ENCODE measurements around the gene CERS1.

- TF ChIP-seq, protein P1, sequence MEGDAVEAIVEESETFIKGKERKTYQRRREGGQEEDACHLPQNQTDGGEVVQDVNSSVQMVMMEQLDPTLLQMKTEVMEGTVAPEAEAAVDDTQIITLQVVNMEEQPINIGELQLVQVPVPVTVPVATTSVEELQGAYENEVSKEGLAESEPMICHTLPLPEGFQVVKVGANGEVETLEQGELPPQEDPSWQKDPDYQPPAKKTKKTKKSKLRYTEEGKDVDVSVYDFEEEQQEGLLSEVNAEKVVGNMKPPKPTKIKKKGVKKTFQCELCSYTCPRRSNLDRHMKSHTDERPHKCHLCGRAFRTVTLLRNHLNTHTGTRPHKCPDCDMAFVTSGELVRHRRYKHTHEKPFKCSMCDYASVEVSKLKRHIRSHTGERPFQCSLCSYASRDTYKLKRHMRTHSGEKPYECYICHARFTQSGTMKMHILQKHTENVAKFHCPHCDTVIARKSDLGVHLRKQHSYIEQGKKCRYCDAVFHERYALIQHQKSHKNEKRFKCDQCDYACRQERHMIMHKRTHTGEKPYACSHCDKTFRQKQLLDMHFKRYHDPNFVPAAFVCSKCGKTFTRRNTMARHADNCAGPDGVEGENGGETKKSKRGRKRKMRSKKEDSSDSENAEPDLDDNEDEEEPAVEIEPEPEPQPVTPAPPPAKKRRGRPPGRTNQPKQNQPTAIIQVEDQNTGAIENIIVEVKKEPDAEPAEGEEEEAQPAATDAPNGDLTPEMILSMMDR (IDR thresholded peaks at IDR 0.05; ENCODE audit: low read depth, low read length, missing input control), result no peak
- TF ChIP-seq EGR1 (IDR thresholded peaks at IDR 0.05; ENCODE audit: low read depth in 2 of 2) (no peak), RAD21 (IDR thresholded peaks at IDR 0.05) (no peak), YY1 (IDR thresholded peaks at IDR 0.05) (no peak), TAF1 (conservative IDR thresholded peaks at IDR 0.05) (no peak), JUND (IDR thresholded peaks at IDR 0.05) (no peak), FOXA2 (IDR thresholded peaks at IDR 0.05) (no peak), REST (IDR thresholded peaks at IDR 0.05) (no peak), HNF4A (conservative IDR thresholded peaks at IDR 0.05) (no peak), GABPA (IDR thresholded peaks at IDR 0.05 in 1 of 2, conservative IDR thresholded peaks at IDR 0.05 in 1 of 2) (no peak), FOXA1 (IDR thresholded peaks at IDR 0.05) (no peak), HNF4G (IDR thresholded peaks at IDR 0.05) (no peak), SP1 (IDR thresholded peaks at IDR 0.05) (no peak)
- TF ChIP-seq, protein P2, sequence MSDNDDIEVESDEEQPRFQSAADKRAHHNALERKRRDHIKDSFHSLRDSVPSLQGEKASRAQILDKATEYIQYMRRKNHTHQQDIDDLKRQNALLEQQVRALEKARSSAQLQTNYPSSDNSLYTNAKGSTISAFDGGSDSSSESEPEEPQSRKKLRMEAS (IDR thresholded peaks at IDR 0.05), result no peak
Measured at GRCh38 chr19:18895824-18896341, at the start of gene CERS1.
